AG04449 (cell line): ENCODE measurements around the gene CYP2C19.
"Not testable (repeated sequence)": the region's sequence is repeated elsewhere in the genome, so short reads cannot be mapped to it uniquely, and the experiment has no call there.

Experiments used
- CTCF ChIA-PET: fragments of 350-600 bp; formaldehyde crosslinking; extraction: SDS; loops from one replicate; lab custom pipeline; 2021; ENCODE audit warnings: antibody characterized with exemption; lab: Yijun Ruan, JAX
- POLR2A ChIA-PET: fragments of 400-600, 350-600 bp; formaldehyde crosslinking; extraction: SDS; loops from one replicate; lab custom pipeline; 2020; ENCODE audit warnings: antibody characterized with exemption, inconsistent platforms; lab: Yijun Ruan, JAX
- DNase-seq: peaks from one replicate; pipeline ENCODE4 v3.0.0-alpha.2; 2010; ENCODE audit warnings: low read depth, low spot score
- H3K4me3 ChIP-seq: 2 replicates; pipeline ENCODE4 v1.5.1; 2011; ENCODE audit warnings: low read depth, mild to moderate bottlenecking, control low read depth, low read length
- TF ChIP-seq, protein P1 (sequence below): IDR thresholded peaks from one replicate; pipeline ENCODE4 v1.5.1; 2011; ENCODE audit warnings: mild to moderate bottlenecking, moderate library complexity, low read length, control low read depth, inconsistent platforms; ENCODE audit not compliant: insufficient read depth; ENCODE audit errors: missing control alignments

CYP2C19 gene

GRCh38 chr10:94803307-94803706, 40.8 kb downstream of the CYP2C19 start:
- no peak for DNase-seq
- CTCF ChIA-PET: no interaction called here
- H3K4me3 ChIP-seq: no peak overlapping the region
- POLR2A ChIA-PET: no interaction called here
- TF ChIP-seq, protein P1, sequence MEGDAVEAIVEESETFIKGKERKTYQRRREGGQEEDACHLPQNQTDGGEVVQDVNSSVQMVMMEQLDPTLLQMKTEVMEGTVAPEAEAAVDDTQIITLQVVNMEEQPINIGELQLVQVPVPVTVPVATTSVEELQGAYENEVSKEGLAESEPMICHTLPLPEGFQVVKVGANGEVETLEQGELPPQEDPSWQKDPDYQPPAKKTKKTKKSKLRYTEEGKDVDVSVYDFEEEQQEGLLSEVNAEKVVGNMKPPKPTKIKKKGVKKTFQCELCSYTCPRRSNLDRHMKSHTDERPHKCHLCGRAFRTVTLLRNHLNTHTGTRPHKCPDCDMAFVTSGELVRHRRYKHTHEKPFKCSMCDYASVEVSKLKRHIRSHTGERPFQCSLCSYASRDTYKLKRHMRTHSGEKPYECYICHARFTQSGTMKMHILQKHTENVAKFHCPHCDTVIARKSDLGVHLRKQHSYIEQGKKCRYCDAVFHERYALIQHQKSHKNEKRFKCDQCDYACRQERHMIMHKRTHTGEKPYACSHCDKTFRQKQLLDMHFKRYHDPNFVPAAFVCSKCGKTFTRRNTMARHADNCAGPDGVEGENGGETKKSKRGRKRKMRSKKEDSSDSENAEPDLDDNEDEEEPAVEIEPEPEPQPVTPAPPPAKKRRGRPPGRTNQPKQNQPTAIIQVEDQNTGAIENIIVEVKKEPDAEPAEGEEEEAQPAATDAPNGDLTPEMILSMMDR: no peak

DNA sequence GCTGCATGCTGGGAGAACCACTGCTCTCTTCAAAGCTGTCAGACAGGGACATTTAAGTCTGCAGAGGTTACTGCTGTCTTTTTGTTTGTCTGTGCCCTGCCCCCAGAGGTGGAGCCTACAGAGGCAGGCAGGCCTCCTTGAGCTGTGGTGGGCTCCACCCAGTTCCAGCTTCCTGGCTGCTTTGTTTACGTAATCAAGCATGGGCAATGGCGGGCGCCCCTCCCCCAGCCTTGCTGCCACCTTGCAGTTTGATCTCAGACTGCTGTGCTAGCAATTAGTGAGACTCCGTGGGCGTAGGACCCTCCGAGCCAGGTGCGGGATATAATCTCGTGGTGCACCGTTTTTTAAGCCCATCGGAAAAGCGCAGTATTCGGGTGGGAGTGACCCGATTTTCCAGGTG, 67.5 kb downstream of the CYP2C19 start:
- DNase-seq, CTCF ChIA-PET, POLR2A ChIA-PET, H3K4me3 ChIP-seq: not testable (repeated sequence)

GRCh38 chr10:94846204-94846603, 83.7 kb downstream of the CYP2C19 start:
- TF ChIP-seq, protein P1: no peak
- ChIA-PET CTCF (no interaction called here), POLR2A (no interaction called here)
- no peak overlapping the region for H3K4me3 ChIP-seq
- DNase-seq: no peak

DNA sequence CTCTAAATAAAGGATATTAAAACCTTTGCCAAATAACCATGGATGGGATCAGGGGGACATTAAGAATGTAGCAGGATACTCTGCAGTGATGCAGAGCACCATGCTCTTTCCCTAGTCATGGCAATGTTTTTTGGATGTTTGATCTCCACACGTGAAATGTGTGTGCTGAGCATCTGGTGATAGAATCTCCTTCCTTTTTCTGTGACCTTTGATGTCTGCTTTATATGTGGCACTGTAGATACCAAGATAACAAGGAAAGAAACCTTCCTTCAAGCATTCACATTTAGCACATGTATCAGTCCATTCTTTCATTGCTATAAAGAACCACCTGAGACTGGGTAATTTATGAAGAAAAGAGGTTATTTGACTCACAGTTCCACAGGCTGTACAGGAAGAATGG, 88.3 kb downstream of the CYP2C19 start:
- TF ChIP-seq, protein P1: no peak
- POLR2A ChIA-PET: no interaction called here
- DNase-seq: no peak
- no peak overlapping the region for H3K4me3 ChIP-seq
- CTCF ChIA-PET: no interaction called here

DNA sequence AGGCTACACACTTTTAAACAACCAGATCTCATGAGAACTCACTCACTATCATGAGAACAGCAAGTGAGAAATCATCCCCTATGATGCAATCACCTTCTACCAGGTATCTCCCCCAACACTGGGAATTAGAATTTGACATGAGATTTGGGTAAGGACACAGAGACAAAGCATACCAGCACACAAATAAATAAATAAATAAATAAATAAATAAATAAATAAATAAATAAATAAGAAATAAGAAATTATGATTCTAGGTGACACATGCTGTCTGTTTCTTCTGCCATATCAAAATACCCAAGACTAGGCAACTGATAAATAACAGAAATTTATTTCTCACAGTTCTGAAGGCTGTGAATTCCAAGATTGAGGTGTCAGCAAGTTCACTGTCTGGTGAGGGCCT, 88.8 kb downstream of the CYP2C19 start:
- no peak for DNase-seq
- ChIA-PET CTCF (no interaction called here), POLR2A (no interaction called here)

DNA sequence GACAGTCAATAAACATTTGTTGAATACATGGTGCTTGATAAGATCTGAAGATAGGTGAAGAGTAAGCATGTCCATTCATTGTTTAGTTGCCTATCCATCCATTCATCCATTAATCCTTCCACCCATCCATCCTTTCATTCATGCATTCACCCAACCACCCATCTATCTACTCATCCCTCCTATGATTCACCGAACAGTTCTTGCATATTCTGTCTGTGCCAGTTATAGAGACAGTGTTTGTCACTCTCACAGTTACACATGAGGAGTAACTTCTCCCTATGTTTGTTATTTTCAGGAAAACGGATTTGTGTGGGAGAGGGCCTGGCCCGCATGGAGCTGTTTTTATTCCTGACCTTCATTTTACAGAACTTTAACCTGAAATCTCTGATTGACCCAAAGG, 90.0 kb downstream of the CYP2C19 start:
- ChIA-PET CTCF (no interaction called here), POLR2A (no interaction called here)
- no peak for DNase-seq
- TF ChIP-seq, protein P1: no peak
- no peak overlapping the region for H3K4me3 ChIP-seq

More for the DNA sequence above, 88.8 kb downstream of the CYP2C19 start:
- TF ChIP-seq, protein P1: no peak
- no peak overlapping the region for H3K4me3 ChIP-seq

GRCh38 chr10:94853065-94853464, 90.6 kb downstream of the CYP2C19 start:
- TF ChIP-seq, protein P1: no peak
- no peak overlapping the region for H3K4me3 ChIP-seq
- ChIA-PET POLR2A (no interaction called here), CTCF (no interaction called here)
- DNase-seq: no peak
